ENCODE measurements around the gene AGBL4.

DNA sequence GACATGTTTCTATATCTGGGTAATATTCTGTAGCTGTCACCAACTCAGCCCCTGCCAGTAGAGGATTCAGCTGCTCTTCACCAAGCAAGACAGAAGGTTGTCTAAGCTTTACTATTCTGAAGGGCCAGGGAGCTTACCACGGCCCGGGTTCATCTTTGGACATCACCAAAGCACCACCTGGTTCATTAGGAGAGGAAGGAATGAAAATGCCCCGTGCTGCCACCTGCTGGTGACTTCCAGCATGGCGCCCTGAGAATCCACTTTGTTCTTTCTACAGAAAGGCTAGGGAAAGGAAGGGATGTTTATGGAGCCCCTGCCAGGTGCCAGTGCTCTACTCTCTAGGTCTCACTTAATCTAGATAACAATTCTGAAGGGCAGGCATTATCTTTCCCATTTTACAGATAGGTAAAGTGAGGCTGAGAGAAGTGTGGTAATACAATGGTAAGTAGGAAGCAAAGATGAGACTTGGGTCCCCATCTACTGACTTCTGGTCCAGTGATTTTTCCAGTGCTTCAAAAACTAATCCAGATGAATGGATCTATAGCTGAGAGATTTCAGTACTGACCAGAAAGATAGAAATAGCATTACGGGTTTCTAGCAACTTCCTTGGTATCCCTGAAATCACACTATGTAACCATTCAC is 1326.6 kb downstream of the AGBL4 start:
- TF ChIP-seq TCF12 (IDR thresholded peaks at IDR 0.05; ENCODE audit: low read depth): no peak
- TF ChIP-seq EP300 (IDR thresholded peaks at IDR 0.05; ENCODE audit: borderline replicate concordance): no peak
- TF ChIP-seq, protein P1, sequence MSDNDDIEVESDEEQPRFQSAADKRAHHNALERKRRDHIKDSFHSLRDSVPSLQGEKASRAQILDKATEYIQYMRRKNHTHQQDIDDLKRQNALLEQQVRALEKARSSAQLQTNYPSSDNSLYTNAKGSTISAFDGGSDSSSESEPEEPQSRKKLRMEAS (IDR thresholded peaks at IDR 0.05): no peak
- no peak for TF ChIP-seq REST (IDR thresholded peaks at IDR 0.05; ENCODE audit: low read depth)
- peak; percentile 55; the same call in 1 of the 2 replicates for TF ChIP-seq RAD21 (IDR thresholded peaks at IDR 0.05; ENCODE audit: low read depth)
- TF ChIP-seq NFIC (IDR thresholded peaks at IDR 0.05): no peak
- TF ChIP-seq YY1 (IDR thresholded peaks at IDR 0.05; ENCODE audit: low read depth): no peak
- TF ChIP-seq ZBTB7A (IDR thresholded peaks at IDR 0.05; ENCODE audit: low read depth): no peak
- no peak for TF ChIP-seq EGR1 (IDR thresholded peaks at IDR 0.05)
- TF ChIP-seq TAF1 (IDR thresholded peaks at IDR 0.05; ENCODE audit: low read depth): no peak
- no peak for TF ChIP-seq TEAD4 (IDR thresholded peaks at IDR 0.05)

All from Ishikawa (cell line).